Parathyroid adenoma (tissue), 2 donors: Measurements from ENCODE around the gene PPIC.

Source experiments
- H2AFZ ChIP-seq: fragments of 300-600 bp; sonication (generic); one replicate; pipeline ENCODE4 v1.7.0; 2017; ENCODE audit warnings: antibody characterized with exemption, mild to moderate bottlenecking
- H3K27ac ChIP-seq: fragments of 300-600 bp; sonication (generic); one replicate; pipeline ENCODE4 v1.7.0; 2017
- H3K27me3 ChIP-seq: fragments of 300-600 bp; sonication (generic); one replicate; pipeline ENCODE4 v1.7.0; 2017; ENCODE audit warnings: low read length; ENCODE audit not compliant: control insufficient read depth, insufficient read depth
- H3K36me3 ChIP-seq: fragments of 300-600 bp; sonication (generic); one replicate; pipeline ENCODE4 v1.7.0; 2017; ENCODE audit warnings: low read length; ENCODE audit not compliant: control insufficient read depth, insufficient read depth
- H3K4me1 ChIP-seq: fragments of 300-600 bp; sonication (generic); one replicate; pipeline ENCODE4 v1.7.0; 2017; ENCODE audit warnings: control low read depth
- H3K4me2 ChIP-seq: fragments of 300-600 bp; sonication (generic); one replicate; pipeline ENCODE4 v1.7.0; 2017; ENCODE audit warnings: low read length
- H3K4me3 ChIP-seq: fragments of 300-600 bp; sonication (generic); one replicate; pipeline ENCODE4 v1.7.0; 2017; ENCODE audit warnings: low read depth, low read length
- H3K79me2 ChIP-seq: fragments of 300-600 bp; sonication (generic); one replicate; pipeline ENCODE4 v1.7.0; 2017; ENCODE audit warnings: control low read depth
- H3K9ac ChIP-seq: fragments of 300-600 bp; sonication (generic); one replicate; pipeline ENCODE4 v1.7.0; 2017; ENCODE audit warnings: mild to moderate bottlenecking
- H3K9me3 ChIP-seq: fragments of 300-600 bp; sonication (generic); one replicate; pipeline ENCODE4 v1.7.0; 2017; ENCODE audit warnings: low read length; ENCODE audit not compliant: control insufficient read depth
- CTCF ChIP-seq: fragments of 300-600 bp; sonication (generic); IDR thresholded peaks from one replicate; pipeline ENCODE4 v1.7.0; 2017; ENCODE audit warnings: antibody characterized with exemption, mild to moderate bottlenecking
- donor health status: primary hyperparathyroidism.

Gene PPIC

DNA sequence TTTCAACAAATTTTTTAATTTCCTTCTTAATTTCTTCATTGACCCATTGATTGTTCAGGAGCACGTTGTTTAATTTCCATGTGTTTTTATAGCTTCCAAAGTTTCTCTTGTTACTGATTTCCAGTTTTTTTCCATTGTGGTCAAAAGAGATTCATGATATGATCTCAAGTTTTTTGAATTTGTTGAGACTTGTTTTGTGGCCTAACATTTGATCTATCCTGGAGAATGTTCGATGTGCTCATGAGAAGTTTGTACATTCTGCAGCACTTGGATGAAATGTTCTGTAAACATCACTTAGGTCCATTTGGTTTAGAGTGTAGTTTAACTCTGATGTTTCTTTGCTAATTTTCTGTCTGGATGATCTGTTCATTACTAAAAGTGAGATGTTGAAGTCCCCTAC, 14.7 kb upstream of the PPIC start:
- H3K4me3 ChIP-seq, result no peak overlapping the region
- no peaks in the 10 kb centered on the region for H3K4me1 ChIP-seq
- H3K9me3 ChIP-seq, result no peaks in the 10 kb centered on the region
- no peak overlapping the region for H3K9ac ChIP-seq
- no peak for TF ChIP-seq CTCF
- no peaks in the 10 kb centered on the region for H3K36me3 ChIP-seq
- no peaks in the 10 kb centered on the region for H3K79me2 ChIP-seq
- no peak overlapping the region for H3K27ac ChIP-seq
- no peak overlapping the region for H2AFZ ChIP-seq
- no peak overlapping the region for H3K4me2 ChIP-seq
- H3K27me3 ChIP-seq, result no peaks in the 10 kb centered on the region

DNA sequence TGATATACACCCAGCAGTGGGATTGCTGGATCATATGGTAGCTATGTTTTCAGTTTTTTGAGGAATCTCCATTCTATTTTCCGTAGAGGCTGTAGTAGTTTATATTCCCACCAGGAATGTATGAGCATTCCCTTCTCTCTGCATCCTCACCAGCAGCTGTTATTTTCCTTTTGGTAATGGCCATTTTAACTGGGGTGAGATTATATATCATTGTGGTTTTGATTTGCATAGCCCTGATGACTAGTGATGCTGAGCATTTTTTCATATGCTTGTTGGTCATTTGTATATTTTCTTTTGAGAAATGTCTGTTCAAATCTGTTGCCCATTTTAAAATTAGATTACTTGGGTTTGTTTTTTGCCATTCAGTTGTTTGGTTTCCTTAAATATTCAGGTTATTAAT, 11.2 kb upstream of the PPIC start:
- TF ChIP-seq CTCF, result no peak
- H3K27ac ChIP-seq, result no peak overlapping the region
- H3K9ac ChIP-seq, result no peak overlapping the region
- no peaks in the 10 kb centered on the region for H3K4me1 ChIP-seq
- H3K4me3 ChIP-seq, result no peak overlapping the region
- H3K4me2 ChIP-seq, result no peak overlapping the region
- no peak overlapping the region for H2AFZ ChIP-seq
- no peaks in the 10 kb centered on the region for H3K27me3 ChIP-seq
- H3K79me2 ChIP-seq, result no peaks in the 10 kb centered on the region
- H3K36me3 ChIP-seq, result no peaks in the 10 kb centered on the region
- H3K9me3 ChIP-seq, result no peaks in the 10 kb centered on the region

DNA sequence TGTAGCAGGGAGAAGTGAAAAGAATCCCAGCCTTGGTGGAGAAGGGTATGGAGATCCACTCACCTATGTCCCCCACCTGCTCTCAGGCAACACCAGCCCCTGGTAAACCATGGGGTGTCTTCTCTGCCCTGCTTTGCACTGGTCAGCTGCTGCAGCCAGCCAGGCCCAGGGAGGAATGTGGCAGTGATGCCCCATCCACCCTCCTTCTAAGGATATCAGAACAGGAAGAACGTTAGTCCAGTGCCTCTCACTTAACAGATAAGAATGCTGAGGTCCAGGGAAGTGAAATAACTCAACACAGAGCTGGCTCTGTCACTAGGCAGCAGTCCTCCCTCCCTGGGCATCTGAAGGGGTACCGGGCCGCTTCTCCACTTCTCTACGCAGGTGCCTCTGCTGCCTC, 9.7 kb upstream of the PPIC start:
- no peaks in the 10 kb centered on the region for H3K36me3 ChIP-seq
- no peak overlapping the region for H3K4me2 ChIP-seq
- TF ChIP-seq CTCF, result no peak
- no peaks in the 10 kb centered on the region for H3K4me1 ChIP-seq
- H3K79me2 ChIP-seq, result no peaks in the 10 kb centered on the region
- H3K27me3 ChIP-seq, result no peaks in the 10 kb centered on the region
- H2AFZ ChIP-seq, result no peak overlapping the region
- no peak overlapping the region for H3K9ac ChIP-seq
- H3K9me3 ChIP-seq, result no peaks in the 10 kb centered on the region
- H3K4me3 ChIP-seq, result no peak overlapping the region
- H3K27ac ChIP-seq, result no peak overlapping the region

GRCh38 chr5:123044926-123045617, 8.5 kb upstream of the PPIC start:
- Histone ChIP-seq H3K4me3 (no peak overlapping the region), H3K4me1 (no peaks in the 10 kb centered on the region), H3K9me3 (no peaks in the 10 kb centered on the region), H3K4me2 (no peak overlapping the region), H3K36me3 (no peaks in the 10 kb centered on the region), H3K9ac (no peak overlapping the region), H3K27ac (no peak overlapping the region), H2AFZ (no peak overlapping the region), H3K79me2 (no peaks in the 10 kb centered on the region), H3K27me3 (no peaks in the 10 kb centered on the region)
- TF ChIP-seq CTCF, result no peak

DNA sequence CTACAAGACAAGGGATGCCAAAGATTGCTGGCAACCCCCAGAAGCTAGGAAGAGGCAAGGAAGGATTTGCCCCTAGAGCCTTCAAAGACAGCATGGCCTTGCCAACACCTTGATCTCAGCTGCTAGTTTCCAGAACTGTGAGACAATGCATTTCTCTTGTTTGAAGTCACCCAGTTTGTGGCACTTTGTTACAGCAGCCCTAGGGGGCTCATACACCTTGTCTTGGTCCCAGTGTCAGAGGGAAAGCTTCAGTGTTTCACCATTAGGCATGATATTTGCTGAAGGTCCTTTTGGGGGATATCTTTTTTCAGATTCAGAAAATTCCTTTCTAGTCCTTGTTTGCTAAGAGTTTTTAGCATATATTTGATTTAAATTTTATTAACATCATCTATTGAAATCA, 3.1 kb upstream of the PPIC start:
- Histone ChIP-seq H3K27me3 (no peaks in the 10 kb centered on the region), H3K79me2 (no peaks in the 10 kb centered on the region), H3K4me1 (no peaks in the 10 kb centered on the region), H3K36me3 (no peaks in the 10 kb centered on the region), H2AFZ (no peak overlapping the region), H3K9ac (no peak overlapping the region), H3K9me3 (no peaks in the 10 kb centered on the region), H3K27ac (no peak overlapping the region), H3K4me3 (no peak overlapping the region), H3K4me2 (no peak overlapping the region)
- TF ChIP-seq CTCF, result no peak
